Heart right ventricle (tissue), 16 donors: ENCODE measurements around the gene DNAJC16. TPM values are rescaled to one million over a fixed set of nuclear protein-coding genes. Genes with fewer than 3 reads are reported as not detected.

Source experiments
- ATAC-seq, 8 donors: fragments of 200-7000 bp; cut with Tn5 transposase; one replicate each; pipeline ENCODE4 v1.9.1; 2020; ENCODE audit warnings: mild to moderate bottlenecking in 8 of 8, moderate library complexity in 8 of 8, moderate number of reproducible peaks in 1 of 8
- DNase-seq, 2 donors: peaks; one replicate each; pipeline ENCODE4 v3.0.0-alpha.2; 2020
- H3K27ac ChIP-seq, 10 donors: fragments of 200-600 bp; sonication (generic) in 2 of 10; one replicate each; pipeline versions ENCODE4 v1.5.0 to v1.8.0; 2020 to 2022; ENCODE audit warnings: mild to moderate bottlenecking in 3 of 10
- H3K27me3 ChIP-seq, 7 donors: fragments of 200-600 bp; one replicate each; pipeline ENCODE4 v1.8.0; 2021 to 2022; ENCODE audit warnings: mild to moderate bottlenecking in 2 of 7
- H3K36me3 ChIP-seq, 9 donors: fragments of 200-600 bp; sonication (generic) in 1 of 9; one replicate each; pipeline versions ENCODE4 v1.5.0 to v1.8.0; 2020 to 2022; ENCODE audit warnings: mild to moderate bottlenecking in 2 of 9
- H3K4me1 ChIP-seq, 9 donors: fragments of 200-600 bp; sonication (generic) in 1 of 9; one replicate each; pipeline versions ENCODE4 v1.5.0 to v1.8.0; 2020 to 2022; ENCODE audit warnings: mild to moderate bottlenecking in 4 of 9
- H3K4me3 ChIP-seq, 10 donors: fragments of 200-600 bp; sonication (generic) in 2 of 10; one replicate each; pipeline versions ENCODE4 v1.5.0 to v1.8.0; 2020 to 2022; ENCODE audit warnings: mild to moderate bottlenecking in 7 of 10, moderate library complexity in 2 of 10
- H3K9me3 ChIP-seq, 11 donors: fragments of 200-600 bp in 10 of 11; sonication (generic) in 2 of 11; one replicate each; pipeline versions ENCODE4 v1.5.0 to v1.8.0; 2013 to 2022; ENCODE audit warnings: mild to moderate bottlenecking in 2 of 11, control low read depth in 1 of 11, moderate library complexity in 1 of 11
- WGBS, 2 donors: extraction: QIAGEN DNeasy Blood & Tissue Kit; methylation state at CpG; one replicate each; pipeline ENCODE4 v1.1.7; 2013; ENCODE audit warnings: inconsistent platforms in 1 of 2; 5-methylcytosine and 5-hydroxymethylcytosine counted together
- intact Hi-C, 10 donors: fragments of 100-400 bp; cut with DNase I; formaldehyde crosslinking; loops; one replicate each; pipeline versions ENCODE4 v1.11.1 to v1.14.2; 2022
- polyA plus RNA-seq, 2 donors: library from polyadenylated mRNA; stranded (reverse); fragments of 200-250 nt; gene quantifications; one replicate each; pipeline ENCODE4 v1.2.3, GENCODE V29; 2013
- total RNA-seq, 10 donors: library from RNA; stranded (reverse); fragmentation: NEBNext Ultra II Directional in 3 of 10; extraction: Animal tissue kit (Norgen Biotek cat#: 25700) in 3 of 10; gene quantifications; one replicate each; pipeline versions ENCODE4 v1.2.1 to v1.2.4, GENCODE V29; 2021 to 2023
- TF ChIP-seq, protein P1 (sequence below), 9 donors: fragments of 200-600 bp; sonication (generic) in 2 of 9; IDR thresholded peaks; one replicate each; pipeline versions ENCODE4 v1.5.0 to v1.8.0; 2021 to 2022; ENCODE audit warnings: antibody characterized with exemption in 9 of 9, mild to moderate bottlenecking in 5 of 9, moderate library complexity in 1 of 9
- donor health status: Arrhythmogenic right ventricular cardiomyopathy.
- donor health status: ischemic (EF 13 %, LVEDD 7.1; RV severe dilation, severe dysfunction).
- donor health status: healthy with polysubstance abuse.
- donor health status: DM: no; HTN: yes; CAD: no.
- donor health status: DM: no; HTN: no; CAD: no.
- donor health status: ischemic (EF 25% LVEDD 6.9; RV normal size, moderate dysfunction).
- donor health status: ischemic (EF 25% LVEDD 5.7; RV mildly dilated, moderate dysfunction).
- donor health status: healthy.
- donor health status: DM: yes; HTN: yes; CAD: no.
- donor health status: Ischemic cardiomyopathy.
- donor health status: ischemic (EF 35%, LVEDD 5.7; RV mildly dilated, moderate dysfunction).
- donor health status: nonischemic (EF 11% LVEDD 7.7; RV severe dilation, severe dysfunction).
- donor health status: DM: yes; HTN: yes; CAD: no.
- donor health status: PGD.
- donor health status: ischemic (EF 29% LVEDD 5.4; RV normal size, mild dysfunction).
- donor health status: nonischemic (EF 23%, LVEDD 6.1; RV moderate dilation, normal function).

DNAJC16 gene
- total and polyA plus RNA-seq, 12 donors, result 4.7 to 22.8 (median 18.3) TPM

DNA sequence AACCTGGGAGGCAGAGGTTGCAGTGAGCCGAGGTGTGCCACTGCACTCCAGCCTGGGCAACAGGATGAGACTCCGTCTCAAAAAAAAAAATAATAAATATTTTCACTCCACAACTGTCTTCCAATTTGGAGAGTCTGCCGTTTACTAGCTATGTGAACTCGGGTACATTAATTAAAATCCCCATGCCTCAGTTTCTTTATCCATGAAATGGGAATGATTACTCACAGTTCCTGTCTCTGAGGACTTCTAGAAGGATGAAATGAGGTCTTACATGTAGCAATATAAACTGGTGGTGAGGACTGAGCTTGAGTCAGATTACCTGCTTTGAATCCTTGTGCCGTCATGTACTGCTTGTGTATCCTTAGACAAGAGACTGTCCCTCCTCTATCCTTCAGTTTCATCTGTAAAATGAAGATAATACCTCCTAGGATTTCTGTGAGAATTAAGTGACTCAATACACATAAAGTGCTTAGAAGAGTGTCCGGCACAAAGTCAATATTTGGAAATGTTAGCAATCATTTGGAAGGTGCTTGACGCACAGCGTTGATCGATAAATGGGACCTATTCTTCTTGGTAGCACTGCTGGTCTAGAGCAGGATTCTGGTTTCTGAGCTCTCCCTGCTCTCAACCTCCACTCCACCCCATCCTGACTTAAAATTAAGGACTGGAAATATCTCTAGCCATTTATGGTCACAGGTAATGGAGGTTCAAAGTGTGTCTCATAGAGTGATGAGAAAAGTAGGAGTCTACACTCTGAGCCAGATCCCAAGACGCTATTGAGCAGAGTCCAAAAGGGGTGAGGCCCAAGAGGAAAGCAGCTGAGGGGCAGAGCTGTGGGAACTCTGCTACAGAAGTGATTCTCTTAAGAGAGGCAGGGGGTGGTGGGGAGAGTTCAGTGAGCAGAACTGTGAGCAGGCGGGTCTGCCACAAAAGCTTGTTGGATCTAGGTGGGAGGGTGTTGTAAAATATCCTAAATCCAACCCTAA, 79.0 kb downstream of the DNAJC16 start:
- intact Hi-C loops, result loop anchor here in 1 of 10 donors (10.0 kb wide), 1 partner anchor 89 kb away; no protein-coding TSS in a partner anchor
- H3K27ac ChIP-seq, result no peak overlapping the region
- WGBS, 2 donors, result 88 to 92% methylated on average over 11 of the region's 11 CpGs

DNA sequence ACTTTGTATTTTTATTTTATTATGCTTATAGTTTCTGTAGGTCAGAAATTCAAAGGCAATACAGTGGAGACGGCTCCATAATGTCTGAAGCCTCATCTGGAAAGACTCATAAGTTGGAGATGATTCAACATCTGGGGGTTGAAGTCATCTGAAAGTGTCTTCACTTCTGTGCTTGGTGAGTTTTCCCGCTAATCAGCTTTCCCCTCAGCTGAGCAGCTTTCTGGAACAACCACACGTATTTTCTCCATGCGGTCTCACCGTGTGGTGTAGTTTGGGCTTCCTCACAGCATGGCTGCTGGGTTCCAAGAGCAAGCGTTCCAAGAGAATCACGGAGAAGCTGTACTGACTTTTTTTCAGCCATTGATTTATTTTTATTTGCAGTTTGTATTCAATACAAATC, 83.0 kb downstream of the DNAJC16 start:
- DNase-seq (no peak), ATAC-seq (no peak)
- no peak overlapping the region for H3K27ac ChIP-seq
- peaks cover 0 to 4% (median 0%) of the 10 kb centered on the region in 11 donors for H3K9me3 ChIP-seq
- H3K4me1 ChIP-seq, result no peaks in the 10 kb centered on the region
- intact Hi-C loops, result loop anchor here in 3 of 10 donors (10.0 kb wide), 3 partner anchors 85 to 95 kb away; partner anchors contain the start of genes CASP9 (in 1 of the 3) and DNAJC16 (in 1 of the 3)
- 84 to 87% methylated on average over 7 of the region's 7 CpGs for WGBS, 2 donors
- no peaks in the 10 kb centered on the region for H3K36me3 ChIP-seq
- no peaks in the 10 kb centered on the region for H3K27me3 ChIP-seq
- H3K4me3 ChIP-seq, result no peak overlapping the region
- TF ChIP-seq, protein P1, sequence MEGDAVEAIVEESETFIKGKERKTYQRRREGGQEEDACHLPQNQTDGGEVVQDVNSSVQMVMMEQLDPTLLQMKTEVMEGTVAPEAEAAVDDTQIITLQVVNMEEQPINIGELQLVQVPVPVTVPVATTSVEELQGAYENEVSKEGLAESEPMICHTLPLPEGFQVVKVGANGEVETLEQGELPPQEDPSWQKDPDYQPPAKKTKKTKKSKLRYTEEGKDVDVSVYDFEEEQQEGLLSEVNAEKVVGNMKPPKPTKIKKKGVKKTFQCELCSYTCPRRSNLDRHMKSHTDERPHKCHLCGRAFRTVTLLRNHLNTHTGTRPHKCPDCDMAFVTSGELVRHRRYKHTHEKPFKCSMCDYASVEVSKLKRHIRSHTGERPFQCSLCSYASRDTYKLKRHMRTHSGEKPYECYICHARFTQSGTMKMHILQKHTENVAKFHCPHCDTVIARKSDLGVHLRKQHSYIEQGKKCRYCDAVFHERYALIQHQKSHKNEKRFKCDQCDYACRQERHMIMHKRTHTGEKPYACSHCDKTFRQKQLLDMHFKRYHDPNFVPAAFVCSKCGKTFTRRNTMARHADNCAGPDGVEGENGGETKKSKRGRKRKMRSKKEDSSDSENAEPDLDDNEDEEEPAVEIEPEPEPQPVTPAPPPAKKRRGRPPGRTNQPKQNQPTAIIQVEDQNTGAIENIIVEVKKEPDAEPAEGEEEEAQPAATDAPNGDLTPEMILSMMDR (IDR thresholded peaks at IDR 0.05), result no peak

More for the DNA sequence above, 79.0 kb downstream of the DNAJC16 start:
- Histone ChIP-seq H3K4me3 (no peak overlapping the region), H3K27me3 (no peaks in the 10 kb centered on the region), H3K4me1 (peaks cover 0 to 22% (median 16%) of the 10 kb centered on the region in 9 donors), H3K36me3 (no peaks in the 10 kb centered on the region), H3K9me3 (peaks cover 0 to 4% (median 0%) of the 10 kb centered on the region in 11 donors)
- no peak for DNase-seq
- TF ChIP-seq, protein P1 (IDR thresholded peaks at IDR 0.05), result no peak
- ATAC-seq, result no peak

DNA sequence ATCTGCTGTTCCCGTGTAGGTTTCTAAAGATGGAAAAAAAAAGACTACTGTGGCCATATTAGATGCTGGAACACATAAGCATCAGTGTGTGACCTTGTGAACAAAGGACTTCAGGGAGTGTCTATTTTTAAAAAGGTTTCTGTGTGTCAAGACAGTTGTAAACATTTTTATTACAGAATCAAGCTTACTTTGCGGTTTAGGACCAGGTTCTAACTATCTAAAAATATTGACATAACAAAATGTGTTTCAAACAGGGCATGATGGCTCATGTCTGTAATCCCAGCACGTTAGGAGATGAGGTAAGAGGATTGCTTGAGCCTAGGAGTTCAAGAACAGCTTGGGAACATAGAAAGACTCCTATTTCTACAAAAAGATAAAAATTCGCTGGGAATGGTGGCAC, 83.5 kb downstream of the DNAJC16 start:
- WGBS, 2 donors, result 60 to 72% methylated on average over 4 of the region's 4 CpGs
- intact Hi-C loops, result loop anchor here in 2 of 10 donors (10.0 kb wide), 2 partner anchors 85 to 95 kb away; partner anchors contain the start of genes CASP9 (in 1 of the 2) and DNAJC16 (in 1 of the 2)

More for the DNA sequence above, 83.5 kb downstream of the DNAJC16 start:
- TF ChIP-seq, protein P1 (IDR thresholded peaks at IDR 0.05), result no peak
- H3K36me3 ChIP-seq, result no peaks in the 10 kb centered on the region
- ATAC-seq, result no peak
- H3K4me3 ChIP-seq, result no peak overlapping the region
- no peak overlapping the region for H3K27ac ChIP-seq
- no peaks in the 10 kb centered on the region for H3K4me1 ChIP-seq
- peaks cover 0 to 4% (median 0%) of the 10 kb centered on the region in 11 donors for H3K9me3 ChIP-seq
- H3K27me3 ChIP-seq, result no peaks in the 10 kb centered on the region
- DNase-seq, result no peak
